SKM-1 (cell line): Measurements from ENCODE around the gene PAQR4.

Source experiments
- DNase-seq: peaks from one replicate; lab custom pipeline; 2025; ENCODE audit not compliant: unreplicated experiment; lab: John Stamatoyannopoulos, UW

Gene PAQR4

DNA sequence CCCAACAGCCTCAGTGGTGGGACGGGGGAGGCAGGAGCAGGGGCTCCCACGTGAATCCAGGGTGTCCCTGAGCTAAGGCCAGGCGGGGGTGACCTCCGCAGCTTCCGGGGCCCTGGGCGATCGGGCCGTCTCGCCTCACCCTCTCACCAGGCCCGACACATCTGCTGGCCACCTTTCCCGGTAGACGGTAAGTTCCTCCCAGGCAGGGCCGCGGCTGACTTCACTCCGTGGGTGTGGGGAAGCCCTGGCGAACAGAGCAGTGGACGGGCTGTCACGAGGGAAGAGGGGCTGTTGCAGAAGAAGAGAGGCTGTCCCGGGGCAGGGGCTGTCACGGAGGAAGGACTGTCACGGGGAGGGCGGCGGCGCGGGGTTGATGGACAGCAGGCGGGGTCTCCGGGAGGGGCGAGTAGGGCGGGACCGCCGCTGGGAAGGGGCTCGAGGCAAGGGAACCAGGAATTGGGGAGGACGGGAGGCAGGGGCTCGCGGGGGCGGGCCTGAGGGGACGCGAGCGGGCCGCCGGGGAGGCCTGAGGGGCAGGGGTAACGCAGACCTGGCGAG, 10.6 kb downstream of the PAQR4 start:
- no peak for DNase-seq

DNA sequence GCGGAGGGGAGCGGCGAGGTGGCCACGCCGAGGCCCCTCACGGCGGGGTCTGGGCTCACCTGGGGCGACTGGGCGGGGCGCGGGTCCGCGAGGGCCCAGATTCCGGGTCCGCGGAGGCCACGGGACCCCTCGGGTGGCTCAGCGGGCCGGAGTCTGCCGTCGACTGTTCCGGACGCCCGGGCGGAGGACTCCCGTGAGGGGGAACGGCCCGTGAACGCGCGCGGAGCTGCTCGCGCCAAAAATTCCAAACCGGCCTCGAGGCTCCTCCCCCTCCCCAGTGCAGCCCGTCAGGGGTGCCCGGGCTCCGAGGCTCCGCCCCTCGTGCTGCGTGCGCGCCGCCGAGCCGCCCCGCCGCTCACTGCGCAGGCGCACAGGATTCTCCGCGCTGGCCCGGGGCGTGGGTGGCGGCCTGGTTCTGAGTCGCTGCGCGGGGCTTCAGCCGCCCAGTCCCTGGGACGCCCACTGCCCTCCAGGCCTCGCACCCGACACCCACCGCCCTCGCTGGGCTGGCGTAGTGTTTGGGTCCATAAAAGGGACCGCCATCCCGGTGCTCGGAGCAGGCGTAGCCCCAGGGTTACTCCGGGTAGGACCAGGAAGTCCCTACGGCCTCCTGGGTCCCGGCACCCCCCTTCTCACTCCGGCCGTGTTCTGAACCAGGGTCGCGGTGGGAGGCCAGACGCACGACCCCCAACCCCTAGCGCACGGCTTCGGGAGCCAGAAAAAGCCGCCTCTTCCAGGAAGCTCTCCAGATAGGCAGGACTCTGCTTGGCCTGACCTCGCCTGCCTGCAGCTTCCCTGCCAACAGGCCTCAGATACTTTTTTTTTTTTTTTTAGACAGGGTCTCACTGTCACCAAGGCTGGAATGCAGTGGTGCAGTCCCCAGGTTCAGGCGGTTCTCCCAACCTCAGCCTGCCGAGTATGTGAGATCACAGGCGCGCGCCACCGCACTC, 11.4 kb downstream of the PAQR4 start, which contains the start of gene PKMYT1:
PKMYT1 (minus strand) TSS at position 220 of the 950 bp plus-strand sequence. CDS start 789 bp downstream, outside the sequence.
- DNase-seq, result peak; percentile 86

- no peak for DNase-seq
These were observed 12.2 kb downstream of the PAQR4 start for GRCh38 chr16:2981177-2981898.

- DNase-seq, result no peak
These were observed 12.7 kb downstream of the PAQR4 start for GRCh38 chr16:2981899-2982250.

GRCh38 chr16:2982402-2982801, 13.3 kb downstream of the PAQR4 start:
- no peak for DNase-seq

- DNase-seq, result peak; percentile 58
These were observed 14.6 kb downstream of the PAQR4 start for GRCh38 chr16:2983706-2984136.

DNA sequence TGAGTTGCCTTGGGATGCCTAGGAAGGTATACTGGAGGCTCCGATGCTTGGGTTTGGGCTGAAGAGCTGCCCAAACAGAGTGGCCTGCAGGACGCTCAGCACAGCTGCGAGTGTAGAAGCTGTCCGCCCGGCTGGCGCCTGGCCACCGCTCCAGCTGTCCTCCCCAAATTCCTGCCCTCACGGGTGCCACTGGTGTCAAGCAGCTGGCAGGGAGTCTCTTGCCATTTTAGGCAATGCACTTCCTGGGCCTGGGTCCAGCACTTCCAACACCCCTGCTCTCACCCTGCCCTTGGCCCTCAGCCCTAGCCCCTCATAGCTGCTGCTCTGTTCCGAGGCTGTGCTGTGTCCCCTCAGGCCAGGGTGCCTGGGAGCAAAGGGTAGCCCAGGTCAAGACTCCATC, 16.3 kb downstream of the PAQR4 start:
- DNase-seq, result no peak

DNA sequence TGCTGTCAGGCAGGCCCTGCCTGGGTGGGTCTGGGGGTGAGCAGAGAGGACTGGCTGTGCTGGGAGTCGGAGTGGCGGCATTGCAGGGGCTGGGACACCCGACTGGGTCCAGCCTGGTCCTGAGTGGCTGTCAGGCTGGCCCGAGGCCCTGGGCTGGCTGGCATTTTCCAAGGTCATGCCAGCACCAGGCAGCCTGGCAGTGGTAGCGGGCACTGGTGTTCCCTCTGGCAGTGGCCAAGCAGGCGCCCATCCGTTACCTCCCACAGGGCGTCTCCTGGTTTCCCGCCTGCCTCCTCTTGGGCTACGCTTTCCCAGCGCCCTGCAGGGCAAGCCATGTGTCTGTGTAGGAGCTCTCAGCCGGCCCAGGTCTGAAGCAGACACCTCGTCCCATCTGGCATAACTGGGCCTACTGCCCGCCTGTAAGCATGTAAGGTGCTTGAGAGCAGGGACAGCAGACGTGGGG, 16.8 kb downstream of the PAQR4 start:
- DNase-seq, result no peak

DNA sequence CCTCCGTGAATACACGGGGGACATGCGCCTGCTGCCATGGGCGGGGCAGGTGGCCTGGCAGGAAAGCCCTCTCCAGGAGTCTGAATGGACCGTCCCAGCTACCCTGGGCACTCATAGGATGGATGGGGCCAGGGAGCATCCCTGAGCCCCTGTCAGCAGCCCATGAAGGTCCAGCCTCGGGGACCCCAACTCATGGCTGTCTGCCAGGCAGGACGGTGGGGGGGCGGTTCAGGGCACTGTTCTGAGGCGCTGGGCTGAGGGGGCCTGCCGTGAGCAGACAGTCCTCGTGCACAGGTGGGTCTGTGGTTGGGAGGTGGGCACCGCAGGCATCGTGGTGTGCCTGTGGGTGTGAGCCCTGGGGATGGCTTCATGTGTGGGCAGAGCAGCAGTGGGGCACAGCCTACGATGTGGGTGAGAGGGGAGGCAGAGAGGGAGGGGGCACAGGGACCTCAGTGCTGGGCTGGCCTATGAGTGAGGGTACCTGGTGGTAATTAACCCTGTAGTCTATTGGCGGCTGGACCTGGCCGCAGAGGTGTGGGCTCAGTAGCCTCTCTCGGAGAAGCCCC, 17.6 kb downstream of the PAQR4 start:
- DNase-seq, result no peak

DNA sequence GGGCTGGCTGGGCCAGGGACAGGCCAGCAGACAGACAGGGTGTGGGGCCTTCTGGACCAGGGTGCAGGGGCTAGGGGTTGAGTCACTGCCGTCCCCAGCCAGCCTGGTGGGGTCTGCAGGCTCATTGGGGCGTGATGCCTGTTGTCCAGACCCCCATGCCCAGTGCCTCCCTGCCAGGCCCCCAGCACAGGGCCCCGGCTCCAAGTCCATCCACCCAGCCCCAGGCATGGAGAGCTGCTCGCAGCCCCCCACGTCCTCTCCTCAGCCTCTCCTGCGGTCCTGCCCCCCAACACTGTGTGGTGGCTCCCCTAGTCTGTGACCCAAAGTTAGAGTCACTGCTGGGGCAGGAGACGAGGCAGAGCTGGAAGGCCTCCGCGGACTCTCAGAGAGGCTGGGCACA, 18.1 kb downstream of the PAQR4 start:
- DNase-seq, result no peak

DNA sequence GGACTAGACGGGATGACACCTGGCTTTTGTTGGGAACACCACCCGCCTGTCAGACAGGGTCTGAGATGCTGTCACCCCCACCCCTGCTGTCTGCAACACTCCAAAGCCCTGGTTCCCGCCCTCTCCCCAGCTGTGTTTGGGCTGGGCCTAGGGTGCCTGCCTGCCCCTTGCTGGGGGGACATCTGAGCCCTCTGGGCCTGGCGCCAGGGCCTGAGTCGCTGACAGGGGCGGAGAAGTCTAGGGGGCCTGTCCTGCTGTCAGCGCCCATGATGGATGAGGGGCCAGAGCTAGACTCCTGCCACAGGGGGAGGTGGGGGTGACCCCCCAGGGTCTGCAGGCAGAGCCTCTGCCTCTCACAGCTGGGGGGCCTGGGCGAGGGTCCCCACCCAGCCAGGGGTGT, 18.7 kb downstream of the PAQR4 start:
- no peak for DNase-seq

GRCh38 chr16:2988590-2989099, 19.5 kb downstream of the PAQR4 start:
- no peak for DNase-seq

GRCh38 chr16:2990891-2991290, 21.7 kb downstream of the PAQR4 start:
- no peak for DNase-seq

- no peak for DNase-seq
These were observed 22.6 kb downstream of the PAQR4 start for GRCh38 chr16:2991566-2992261.

DNA sequence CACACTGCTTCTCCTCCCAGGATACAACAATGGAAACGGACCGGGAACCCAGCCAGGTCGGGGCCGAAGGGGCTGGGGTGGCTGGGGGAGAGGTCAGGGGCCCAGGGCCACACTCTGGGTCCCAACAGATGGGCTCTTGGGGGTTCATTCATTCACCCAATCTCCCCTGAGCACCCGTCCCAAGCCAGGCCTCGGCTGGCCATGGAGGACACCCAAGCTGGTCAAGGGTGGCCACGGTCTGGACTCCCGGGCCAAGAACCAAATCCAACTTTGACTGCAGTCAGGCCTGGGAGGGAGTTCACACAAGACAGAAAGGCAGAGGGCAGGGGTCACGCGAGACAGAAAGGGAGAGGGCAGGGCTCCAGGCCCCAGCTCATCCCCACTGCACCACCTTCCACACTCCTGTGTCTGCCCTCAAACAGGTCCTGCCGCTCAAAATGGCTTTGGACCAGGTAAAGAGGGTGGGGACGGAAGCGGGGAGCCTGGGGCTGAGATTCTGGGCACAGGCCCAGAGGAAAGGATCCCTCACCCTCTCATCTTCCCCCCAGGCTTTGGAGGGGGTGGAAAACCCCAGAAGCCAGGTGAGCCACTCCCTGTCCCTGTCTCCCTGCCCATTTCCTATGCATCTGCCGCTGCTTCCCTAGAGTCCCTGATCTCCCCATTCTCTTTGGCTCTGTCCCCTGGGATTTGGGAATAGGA, 23.4 kb downstream of the PAQR4 start:
- no peak for DNase-seq

DNA sequence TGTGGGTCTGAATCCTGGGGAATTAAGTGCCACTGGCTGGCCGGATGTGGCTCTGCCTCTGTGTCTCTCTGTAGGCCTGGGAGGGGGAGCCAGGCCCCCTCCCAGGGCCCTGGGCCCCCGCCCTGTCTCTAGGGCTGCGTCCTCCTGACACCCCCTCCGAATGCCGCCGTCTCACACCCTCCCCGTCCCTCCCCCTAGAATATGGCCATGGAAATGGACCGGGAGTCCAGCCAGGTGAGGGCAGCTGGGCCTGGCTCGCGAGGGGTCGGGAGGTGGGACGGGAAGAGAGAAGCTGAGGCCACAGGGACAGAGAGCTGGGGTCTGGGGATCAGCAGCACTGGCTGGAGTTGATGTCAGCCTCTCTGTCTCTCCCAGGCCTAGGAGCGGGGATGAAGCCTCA, 27.1 kb downstream of the PAQR4 start:
- DNase-seq, result no peak

- no peak for DNase-seq
These were observed 30.8 kb downstream of the PAQR4 start for GRCh38 chr16:2999929-3000328.

DNA sequence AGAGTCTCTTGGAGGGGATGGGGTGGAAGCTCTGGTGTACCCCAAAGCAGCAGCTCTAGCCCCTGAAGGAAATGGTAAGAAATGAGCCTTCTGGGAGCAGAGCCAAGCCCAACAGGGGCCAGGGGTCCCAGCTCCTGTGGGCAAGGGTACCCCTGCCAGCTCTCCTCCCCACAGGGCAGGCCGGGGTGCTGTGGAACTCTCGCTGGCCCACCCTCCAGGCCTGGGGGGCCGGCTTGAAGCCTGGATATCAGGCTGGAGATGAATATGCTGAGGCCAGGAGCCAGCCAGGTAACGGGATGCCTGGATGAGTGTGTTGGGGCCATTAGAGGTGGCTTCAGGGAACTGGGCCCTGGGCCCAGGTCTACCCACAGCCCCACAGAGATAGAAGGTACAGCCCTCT, 31.4 kb downstream of the PAQR4 start:
- no peak for DNase-seq

DNA sequence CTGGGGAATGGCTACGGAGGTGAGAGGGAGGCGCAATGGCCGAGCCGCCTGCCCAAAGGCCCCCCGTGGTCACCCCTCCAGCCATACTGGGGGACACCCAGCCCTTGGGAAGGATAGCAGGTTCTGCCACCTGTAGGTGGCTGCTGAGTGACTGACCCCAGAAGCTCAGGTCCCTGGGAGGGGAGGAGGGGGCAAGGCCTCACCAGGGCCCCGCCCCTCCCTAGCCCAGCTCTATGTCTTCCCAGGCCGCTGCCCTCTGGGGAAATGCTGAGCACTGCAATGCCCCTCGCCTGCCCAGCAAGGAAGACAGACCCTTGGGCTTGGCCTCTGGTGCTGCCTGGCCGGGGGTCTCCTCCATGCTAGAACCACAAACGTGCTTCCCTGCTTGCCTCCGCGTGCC, 32.2 kb downstream of the PAQR4 start:
- DNase-seq, result no peak
